Upper lobe of left lung (tissue), 6 donors: Measurements from ENCODE around the gene EYA2. TPM values are rescaled to one million over a fixed set of nuclear protein-coding genes. Genes with fewer than 3 reads are reported as not detected.
A peak's percentile ranks its signal among the peaks of the same experiment; 100 is the strongest.

Experiments
- ATAC-seq, 2 donors: fragments of 200-7000 bp; cut with Tn5 transposase; one replicate each; pipeline ENCODE4 v1.9.1; 2022; ENCODE audit warnings: mild to moderate bottlenecking in 2 of 2, moderate library complexity in 2 of 2; ENCODE audit not compliant: low FRiP score in 2 of 2
- DNase-seq, 2 donors: peaks; one replicate each; pipeline ENCODE4 v3.0.0-alpha.2; 2019 to 2020
- H3K27ac ChIP-seq, 4 donors: fragments of 200-600 bp; sonication (generic); one replicate each; pipeline ENCODE4 v1.5.1; 2016 to 2019
- H3K27me3 ChIP-seq, 4 donors: fragments of 200-600 bp; sonication (generic); one replicate each; pipeline ENCODE4 v1.5.1; 2017 to 2019
- H3K36me3 ChIP-seq, 4 donors: fragments of 200-600 bp; sonication (generic); one replicate each; pipeline ENCODE4 v1.5.1; 2016 to 2019
- H3K4me1 ChIP-seq, 4 donors: fragments of 200-600 bp; sonication (generic); one replicate each; pipeline ENCODE4 v1.5.1; 2018 to 2019
- H3K4me3 ChIP-seq, 4 donors: fragments of 200-600 bp; sonication (generic); one replicate each; pipeline ENCODE4 v1.5.1; 2017 to 2019; ENCODE audit warnings: mild to moderate bottlenecking in 2 of 4, moderate library complexity in 1 of 4
- H3K9me3 ChIP-seq, 4 donors: fragments of 200-600 bp; sonication (generic); one replicate each; pipeline ENCODE4 v1.5.1; 2018 to 2019
- CTCF ChIP-seq, 6 experiments: fragments of 450-650 bp in 4 of 6; fragments of 200-600 bp in 2 of 6; sonication (generic) in 2 of 6; IDR thresholded peaks; one replicate each; pipeline ENCODE4 v1.5.1; 2016 to 2019; ENCODE audit warnings: antibody characterized with exemption in 6 of 6
- EP300 ChIP-seq, 4 donors: sonication (generic); formaldehyde crosslinking; IDR thresholded peaks; one replicate each; pipeline ENCODE4 v1.5.1; 2017; ENCODE audit warnings: antibody characterized with exemption in 4 of 4, control low read depth in 2 of 4
- POLR2A ChIP-seq, 4 donors: fragments of 450-650 bp; IDR thresholded peaks; one replicate each; pipeline ENCODE4 v1.5.1; 2016 to 2017; ENCODE audit warnings: antibody characterized with exemption in 4 of 4, mild to moderate bottlenecking in 2 of 4
- POLR2AphosphoS5 ChIP-seq, 2 donors: sonication (generic); formaldehyde crosslinking; IDR thresholded peaks; one replicate each; pipeline ENCODE4 v1.5.1; 2017; ENCODE audit warnings: antibody characterized with exemption in 2 of 2
- WGBS, 2 donors: methylation state at CpG; one replicate each; pipeline ENCODE4 v1.1.5; 2017 to 2018; 5-methylcytosine and 5-hydroxymethylcytosine counted together
- total RNA-seq, 6 donors: library from RNA; depleted of rRNA in 4 of 6; stranded (reverse); fragments of >200 nt in 4 of 6; gene quantifications; one replicate each; pipeline versions ENCODE4 v1.1.0 to v1.2.1, GENCODE V29; 2016 to 2021
- donor health status: DM: no; HTN: no; CAD: no; lungs with moderate emphysema.
- donor health status: DM: no; HTN: yes; CAD: no; lungs with severe emphysema.

EYA2 gene
- total RNA-seq, 6 donors from 2014 or later: 0.66 to 9.4 (median 3.0) TPM

- WGBS, 2 donors: 82 to 86% methylated on average over 7 of the region's 7 CpGs
- H3K27me3 ChIP-seq: no peaks in the 10 kb centered on the region
- ATAC-seq (no peak), DNase-seq (no peak)
- peaks cover 27 to 94% (median 69%) of the 10 kb centered on the region in 4 donors for H3K36me3 ChIP-seq
- no peaks in the 10 kb centered on the region for H3K9me3 ChIP-seq
- TF ChIP-seq EP300 (IDR thresholded peaks at IDR 0.05) (no peak), CTCF (IDR thresholded peaks at IDR 0.05) (no peak)
- H3K27ac ChIP-seq: no peak overlapping the region
- H3K4me3 ChIP-seq: no peak overlapping the region
- H3K4me1 ChIP-seq: no peaks in the 10 kb centered on the region
Measured at GRCh38 chr20:47216819-47217410, 322.3 kb downstream of the EYA2 start.

- ATAC-seq: no peak
- Histone ChIP-seq H3K27ac (no peak overlapping the region), H3K27me3 (no peaks in the 10 kb centered on the region), H3K36me3 (peaks cover 24 to 94% (median 68%) of the 10 kb centered on the region in 4 donors), H3K4me1 (no peaks in the 10 kb centered on the region), H3K9me3 (no peaks in the 10 kb centered on the region), H3K4me3 (no peak overlapping the region)
- 85 to 86% methylated on average over 12 of the region's 12 CpGs for WGBS, 2 donors
- no peak for DNase-seq
- TF ChIP-seq EP300 (IDR thresholded peaks at IDR 0.05) (no peak), POLR2A (IDR thresholded peaks at IDR 0.05) (no peak), CTCF (IDR thresholded peaks at IDR 0.05) (no peak), POLR2AphosphoS5 (IDR thresholded peaks at IDR 0.05) (no peak)
Measured at GRCh38 chr20:47217482-47218446, 323.1 kb downstream of the EYA2 start.

GRCh38 chr20:47220161-47220582 is 325.5 kb downstream of the EYA2 start:
- H3K9me3 ChIP-seq: no peaks in the 10 kb centered on the region
- TF ChIP-seq POLR2AphosphoS5 (IDR thresholded peaks at IDR 0.05): no peak
- peak in 3 of 6 experiments; percentile 18 to 49 (median 41) for TF ChIP-seq CTCF (IDR thresholded peaks at IDR 0.05)
- TF ChIP-seq POLR2A (IDR thresholded peaks at IDR 0.05): no peak
- H3K27ac ChIP-seq: no peak overlapping the region
- DNase-seq (no peak), ATAC-seq (no peak)
- no peaks in the 10 kb centered on the region for H3K4me1 ChIP-seq
- peaks cover 35 to 94% (median 68%) of the 10 kb centered on the region in 4 donors for H3K36me3 ChIP-seq
- no peak overlapping the region for H3K4me3 ChIP-seq
- 94 to 96% methylated on average over 7 to 8 of the region's 8 CpGs for WGBS, 2 donors
- no peaks in the 10 kb centered on the region for H3K27me3 ChIP-seq

- TF ChIP-seq EP300 (IDR thresholded peaks at IDR 0.05) (no peak), CTCF (IDR thresholded peaks at IDR 0.05) (no peak), POLR2A (IDR thresholded peaks at IDR 0.05) (no peak), POLR2AphosphoS5 (IDR thresholded peaks at IDR 0.05) (no peak)
- ATAC-seq: no peak
- peak in 1 of 2 donors; percentile 27 for DNase-seq
- Histone ChIP-seq H3K4me3 (no peak overlapping the region), H3K9me3 (no peaks in the 10 kb centered on the region), H3K27ac (no peak overlapping the region), H3K4me1 (no peaks in the 10 kb centered on the region), H3K27me3 (no peaks in the 10 kb centered on the region), H3K36me3 (peaks cover 32 to 94% (median 68%) of the 10 kb centered on the region in 4 donors)
- 93 to 94% methylated on average over 16 of the region's 16 CpGs for WGBS, 2 donors
Measured at GRCh38 chr20:47221036-47221625, 326.5 kb downstream of the EYA2 start.
